HepG2 (cell line): ENCODE measurements around the gene NEMP2. TPM values are rescaled to one million over a fixed set of nuclear protein-coding genes. Genes with fewer than 3 reads are reported as not detected.

Experiments
- HNRNPK ChIP-seq: fragments of 200-400 bp; formaldehyde crosslinking; IDR thresholded peaks from 2 replicates; pipeline ENCODE4 v1.6.1; 2018; ENCODE audit warnings: low read length, low read depth, moderate library complexity, mild to moderate bottlenecking; ENCODE audit not compliant: poor library complexity, severe bottlenecking
- SAFB2 ChIP-seq: sonication (generic); formaldehyde crosslinking; IDR thresholded peaks from 2 replicates; pipeline ENCODE4 v1.5.1; 2020; ENCODE audit warnings: missing genetic modification reagents, low read depth, mild to moderate bottlenecking, borderline replicate concordance
- ZMYM3 ChIP-seq: sonication (generic); formaldehyde crosslinking; IDR thresholded peaks from 2 replicates; pipeline ENCODE4 v1.5.1; 2020; ENCODE audit warnings: mild to moderate bottlenecking, missing genetic modification reagents
- ZNF292 ChIP-seq: sonication (generic); formaldehyde crosslinking; IDR thresholded peaks from 2 replicates; pipeline ENCODE4 v1.8.1; 2022; ENCODE audit warnings: mild to moderate bottlenecking, low read depth, missing genetic modification reagents, borderline replicate concordance
- ZNF354B ChIP-seq: sonication (generic); formaldehyde crosslinking; IDR thresholded peaks from 2 replicates; pipeline ENCODE4 v1.8.0; 2022; ENCODE audit warnings: mild to moderate bottlenecking, missing genetic modification reagents
- ZNF556 ChIP-seq: sonication (generic); formaldehyde crosslinking; IDR thresholded peaks from 2 replicates; pipeline ENCODE4 v1.4.0; 2020; ENCODE audit warnings: mild to moderate bottlenecking, missing genetic modification reagents, borderline replicate concordance
- polyA plus RNA-seq, 8 experiments: library from polyadenylated mRNA; depleted of rRNA in 3 of 8; stranded (reverse) in 7 of 8; unstranded in 1 of 8; fragments of >200 nt; fragmentation: Illumina TruSeq in 4 of 8; extraction: Trizol in 4 of 8; gene quantifications; 2 replicates each; pipeline versions ENCODE4 v1.2.1 to v1.2.3, GENCODE V29; 2011 to 2016; ENCODE audit warnings: low read depth in 4 of 8, missing spikeins in 1 of 8, mixed read lengths in 1 of 8; ENCODE audit not compliant: insufficient read depth in 1 of 8
- total RNA-seq, 5 experiments: library from RNA; depleted of rRNA; stranded (reverse); fragments of >200 nt; fragmentation: Illumina TruSeq; extraction: Trizol; gene quantifications; 2 replicates each; pipeline ENCODE4 v1.2.3, GENCODE V29; 2016; ENCODE audit warnings: low read depth in 1 of 5
- TF ChIP-seq, protein P1 (sequence below), 2 experiments: sonication (generic) in 1 of 2; formaldehyde crosslinking in 1 of 2; IDR thresholded peaks; 2 replicates each; pipeline versions ENCODE4 v1.4.0 to v1.6.1; 2016 to 2020; ENCODE audit warnings: borderline replicate concordance in 1 of 2, low read depth in 1 of 2, mild to moderate bottlenecking in 1 of 2, missing genetic modification reagents in 1 of 2
- TF ChIP-seq, protein P2 (sequence below): sonication (generic); formaldehyde crosslinking; conservative IDR thresholded peaks from 2 replicates; pipeline ENCODE4 v1.8.0; 2022; ENCODE audit warnings: missing genetic modification reagents
- TF ChIP-seq, protein P3 (sequence below): sonication (generic); formaldehyde crosslinking; IDR thresholded peaks from 2 replicates; pipeline ENCODE4 v1.4.0; 2020; ENCODE audit warnings: missing genetic modification reagents

NEMP2 gene
- total and polyA plus RNA-seq, 2 of the 13 experiments (the other 11 are each of a cell fraction or from before 2014, with no cell fraction given), result 2.4 to 9.8 TPM

DNA sequence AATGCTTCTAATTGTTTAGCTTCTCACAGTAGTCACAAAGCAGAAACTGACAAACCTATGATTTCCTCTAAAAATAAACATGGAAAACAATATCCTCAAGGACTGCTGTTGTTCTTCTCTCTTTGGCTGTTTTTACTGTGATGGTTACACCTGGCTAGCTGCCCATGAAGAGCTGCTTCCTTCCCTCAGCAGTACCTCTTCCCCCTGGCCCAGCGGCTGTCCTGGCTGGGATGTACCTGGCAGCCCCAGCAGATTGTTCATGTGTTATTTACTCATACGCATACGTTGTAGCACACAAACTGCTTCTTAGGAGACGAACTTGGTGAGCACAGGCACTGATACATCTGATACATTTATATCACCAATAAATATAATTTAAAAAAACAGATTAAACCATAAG, 27.4 kb downstream of the NEMP2 start (continued):
- TF ChIP-seq, protein P1, sequence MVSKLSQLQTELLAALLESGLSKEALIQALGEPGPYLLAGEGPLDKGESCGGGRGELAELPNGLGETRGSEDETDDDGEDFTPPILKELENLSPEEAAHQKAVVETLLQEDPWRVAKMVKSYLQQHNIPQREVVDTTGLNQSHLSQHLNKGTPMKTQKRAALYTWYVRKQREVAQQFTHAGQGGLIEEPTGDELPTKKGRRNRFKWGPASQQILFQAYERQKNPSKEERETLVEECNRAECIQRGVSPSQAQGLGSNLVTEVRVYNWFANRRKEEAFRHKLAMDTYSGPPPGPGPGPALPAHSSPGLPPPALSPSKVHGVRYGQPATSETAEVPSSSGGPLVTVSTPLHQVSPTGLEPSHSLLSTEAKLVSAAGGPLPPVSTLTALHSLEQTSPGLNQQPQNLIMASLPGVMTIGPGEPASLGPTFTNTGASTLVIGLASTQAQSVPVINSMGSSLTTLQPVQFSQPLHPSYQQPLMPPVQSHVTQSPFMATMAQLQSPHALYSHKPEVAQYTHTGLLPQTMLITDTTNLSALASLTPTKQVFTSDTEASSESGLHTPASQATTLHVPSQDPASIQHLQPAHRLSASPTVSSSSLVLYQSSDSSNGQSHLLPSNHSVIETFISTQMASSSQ (IDR thresholded peaks at IDR 0.05; ENCODE audit: low read depth), result no peak
- TF ChIP-seq, protein P1 (CRISPR knock-in tag; IDR thresholded peaks at IDR 0.05; ENCODE audit: borderline replicate concordance), result no peak
- TF ChIP-seq, protein P2, sequence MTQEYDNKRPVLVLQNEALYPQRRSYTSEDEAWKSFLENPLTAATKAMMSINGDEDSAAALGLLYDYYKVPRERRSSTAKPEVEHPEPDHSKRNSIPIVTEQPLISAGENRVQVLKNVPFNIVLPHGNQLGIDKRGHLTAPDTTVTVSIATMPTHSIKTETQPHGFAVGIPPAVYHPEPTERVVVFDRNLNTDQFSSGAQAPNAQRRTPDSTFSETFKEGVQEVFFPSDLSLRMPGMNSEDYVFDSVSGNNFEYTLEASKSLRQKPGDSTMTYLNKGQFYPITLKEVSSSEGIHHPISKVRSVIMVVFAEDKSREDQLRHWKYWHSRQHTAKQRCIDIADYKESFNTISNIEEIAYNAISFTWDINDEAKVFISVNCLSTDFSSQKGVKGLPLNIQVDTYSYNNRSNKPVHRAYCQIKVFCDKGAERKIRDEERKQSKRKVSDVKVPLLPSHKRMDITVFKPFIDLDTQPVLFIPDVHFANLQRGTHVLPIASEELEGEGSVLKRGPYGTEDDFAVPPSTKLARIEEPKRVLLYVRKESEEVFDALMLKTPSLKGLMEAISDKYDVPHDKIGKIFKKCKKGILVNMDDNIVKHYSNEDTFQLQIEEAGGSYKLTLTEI (CRISPR knock-in tag), result no peak
- TF ChIP-seq ZNF292 (CRISPR knock-in tag) (no peak), ZNF354B (CRISPR knock-in tag) (no peak), SAFB2 (CRISPR knock-in tag) (no peak), ZNF556 (CRISPR knock-in tag) (no peak), ZMYM3 (CRISPR knock-in tag) (no peak), HNRNPK (no peak)
- TF ChIP-seq, protein P3, sequence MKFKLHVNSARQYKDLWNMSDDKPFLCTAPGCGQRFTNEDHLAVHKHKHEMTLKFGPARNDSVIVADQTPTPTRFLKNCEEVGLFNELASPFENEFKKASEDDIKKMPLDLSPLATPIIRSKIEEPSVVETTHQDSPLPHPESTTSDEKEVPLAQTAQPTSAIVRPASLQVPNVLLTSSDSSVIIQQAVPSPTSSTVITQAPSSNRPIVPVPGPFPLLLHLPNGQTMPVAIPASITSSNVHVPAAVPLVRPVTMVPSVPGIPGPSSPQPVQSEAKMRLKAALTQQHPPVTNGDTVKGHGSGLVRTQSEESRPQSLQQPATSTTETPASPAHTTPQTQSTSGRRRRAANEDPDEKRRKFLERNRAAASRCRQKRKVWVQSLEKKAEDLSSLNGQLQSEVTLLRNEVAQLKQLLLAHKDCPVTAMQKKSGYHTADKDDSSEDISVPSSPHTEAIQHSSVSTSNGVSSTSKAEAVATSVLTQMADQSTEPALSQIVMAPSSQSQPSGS (CRISPR knock-in tag), result no peak
